ENCODE results near the gene TXNL4A.

DNA sequence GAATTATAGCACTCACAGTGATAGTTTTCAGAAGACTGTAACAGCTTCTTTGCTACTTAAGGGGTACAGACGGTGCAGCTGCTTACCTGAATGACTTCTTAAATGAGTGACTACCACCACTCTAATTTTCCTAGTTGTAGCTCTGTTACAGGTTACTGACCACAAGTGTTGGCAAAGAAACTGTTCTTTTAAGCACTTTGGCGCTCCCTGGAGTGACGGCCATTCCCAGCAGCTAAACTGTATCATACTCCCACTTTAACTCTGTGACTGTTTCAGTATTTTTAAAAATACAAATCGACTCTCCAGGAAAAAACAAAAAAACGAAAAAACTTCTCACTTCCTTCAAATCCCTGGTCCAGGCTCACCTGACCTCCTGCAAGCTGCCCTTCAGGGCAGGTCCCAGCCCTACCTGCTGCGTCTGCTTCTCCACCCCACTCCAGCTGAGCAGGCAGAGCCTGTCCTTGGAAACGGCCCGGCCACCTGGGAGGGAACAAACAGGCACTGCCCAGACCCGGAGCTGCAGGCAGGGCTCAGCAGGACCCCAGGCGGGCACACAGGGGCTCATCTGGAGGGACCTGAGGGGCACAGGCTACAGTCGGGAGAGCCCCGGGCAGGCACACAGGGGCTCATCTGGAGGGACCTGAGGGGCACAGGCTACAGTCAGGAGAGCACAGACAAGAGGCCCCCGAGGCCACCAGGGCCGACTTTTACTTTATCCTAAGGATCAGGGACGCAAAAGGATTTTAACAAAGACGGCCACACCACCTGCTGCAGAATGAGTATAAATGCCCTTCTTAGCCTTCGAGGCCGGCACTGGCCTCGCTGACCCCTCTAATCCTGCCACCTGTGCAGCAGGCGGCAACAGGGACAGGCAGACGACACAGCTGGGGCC is 61.4 kb downstream of the TXNL4A start:
- TF ChIP-seq POLR2AphosphoS5 (IDR thresholded peaks at IDR 0.05; ENCODE audit: low read depth, low read length) (no peak), SIN3A (IDR thresholded peaks at IDR 0.05; ENCODE audit: borderline replicate concordance, insufficient read depth, low read length) (no peak), TAF1 (IDR thresholded peaks at IDR 0.05; ENCODE audit: borderline replicate concordance, insufficient read depth, low read length) (no peak)
- TF ChIP-seq, protein P1, sequence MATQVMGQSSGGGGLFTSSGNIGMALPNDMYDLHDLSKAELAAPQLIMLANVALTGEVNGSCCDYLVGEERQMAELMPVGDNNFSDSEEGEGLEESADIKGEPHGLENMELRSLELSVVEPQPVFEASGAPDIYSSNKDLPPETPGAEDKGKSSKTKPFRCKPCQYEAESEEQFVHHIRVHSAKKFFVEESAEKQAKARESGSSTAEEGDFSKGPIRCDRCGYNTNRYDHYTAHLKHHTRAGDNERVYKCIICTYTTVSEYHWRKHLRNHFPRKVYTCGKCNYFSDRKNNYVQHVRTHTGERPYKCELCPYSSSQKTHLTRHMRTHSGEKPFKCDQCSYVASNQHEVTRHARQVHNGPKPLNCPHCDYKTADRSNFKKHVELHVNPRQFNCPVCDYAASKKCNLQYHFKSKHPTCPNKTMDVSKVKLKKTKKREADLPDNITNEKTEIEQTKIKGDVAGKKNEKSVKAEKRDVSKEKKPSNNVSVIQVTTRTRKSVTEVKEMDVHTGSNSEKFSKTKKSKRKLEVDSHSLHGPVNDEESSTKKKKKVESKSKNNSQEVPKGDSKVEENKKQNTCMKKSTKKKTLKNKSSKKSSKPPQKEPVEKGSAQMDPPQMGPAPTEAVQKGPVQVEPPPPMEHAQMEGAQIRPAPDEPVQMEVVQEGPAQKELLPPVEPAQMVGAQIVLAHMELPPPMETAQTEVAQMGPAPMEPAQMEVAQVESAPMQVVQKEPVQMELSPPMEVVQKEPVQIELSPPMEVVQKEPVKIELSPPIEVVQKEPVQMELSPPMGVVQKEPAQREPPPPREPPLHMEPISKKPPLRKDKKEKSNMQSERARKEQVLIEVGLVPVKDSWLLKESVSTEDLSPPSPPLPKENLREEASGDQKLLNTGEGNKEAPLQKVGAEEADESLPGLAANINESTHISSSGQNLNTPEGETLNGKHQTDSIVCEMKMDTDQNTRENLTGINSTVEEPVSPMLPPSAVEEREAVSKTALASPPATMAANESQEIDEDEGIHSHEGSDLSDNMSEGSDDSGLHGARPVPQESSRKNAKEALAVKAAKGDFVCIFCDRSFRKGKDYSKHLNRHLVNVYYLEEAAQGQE (IDR thresholded peaks at IDR 0.05; ENCODE audit: insufficient read depth in 1 of 2, low read depth in 2 of 2, low read length in 2 of 2), result no peak

Measured in PFSK-1 (cell line).